ENCODE measurements around the gene CLEC4M.
"Not testable (repeated sequence)": the region's sequence is repeated elsewhere in the genome, so short reads cannot be mapped to it uniquely, and the experiment has no call there.

CLEC4M gene

GRCh38 chr19:7788178-7788932 is 25.3 kb downstream of the CLEC4M start:
- Histone ChIP-seq H3K27me3 (ENCODE audit: control insufficient read depth, insufficient read depth, low read length) (peaks cover 80% of the 10 kb centered on the region), H3K36me3 (ENCODE audit: control insufficient read depth, insufficient read depth, low read length) (no peaks in the 10 kb centered on the region), H3K27ac (ENCODE audit: low read depth, low read length) (no peak overlapping the region), H3K4me1 (ENCODE audit: control insufficient read depth, insufficient read depth, low read length) (peaks cover 8% of the 10 kb centered on the region; the same call in 1 of the 2 replicates), H3K4me3 (ENCODE audit: low read depth, low read length) (peak overlapping the region; percentile 71), H3K9ac (ENCODE audit: low read length) (no peak overlapping the region), H3K9me3 (ENCODE audit: control insufficient read depth, insufficient read depth, low read depth, low read length) (no peaks in the 10 kb centered on the region)

- H3K9ac ChIP-seq (ENCODE audit: low read length) = no peak overlapping the region
- peaks cover 7% of the 10 kb centered on the region; the same call in 1 of the 2 replicates for H3K4me1 ChIP-seq (ENCODE audit: control insufficient read depth, insufficient read depth, low read length)
- peak overlapping the region; percentile 71 for H3K4me3 ChIP-seq (ENCODE audit: low read depth, low read length)
- no peak overlapping the region for H3K27ac ChIP-seq (ENCODE audit: low read depth, low read length)
- peaks cover 75% of the 10 kb centered on the region for H3K27me3 ChIP-seq (ENCODE audit: control insufficient read depth, insufficient read depth, low read length)
- H3K36me3 ChIP-seq (ENCODE audit: control insufficient read depth, insufficient read depth, low read length) = no peaks in the 10 kb centered on the region
- H3K9me3 ChIP-seq (ENCODE audit: control insufficient read depth, insufficient read depth, low read depth, low read length) = no peaks in the 10 kb centered on the region
These were observed 25.9 kb downstream of the CLEC4M start for GRCh38 chr19:7788933-7789323.

DNA sequence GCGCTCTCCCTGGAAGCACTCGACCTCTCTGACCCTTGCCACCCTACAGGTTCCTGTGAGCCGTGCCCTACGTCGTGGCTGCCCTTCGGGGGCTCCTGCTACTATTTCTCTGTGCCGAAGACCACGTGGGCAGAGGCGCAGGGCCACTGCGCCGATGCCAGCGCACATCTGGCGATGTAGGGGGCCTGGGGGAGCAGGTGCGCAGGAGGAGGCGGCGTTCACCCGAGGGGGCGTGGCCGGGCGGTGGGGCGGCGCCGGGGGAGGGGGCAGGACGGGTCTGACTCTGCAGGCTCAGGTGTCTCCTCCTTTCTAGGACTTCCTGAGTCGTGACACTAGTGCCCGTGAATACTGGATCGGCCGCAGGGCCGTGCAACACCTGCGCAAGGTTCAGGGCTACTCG is 26.4 kb downstream of the CLEC4M start:
- Histone ChIP-seq H3K36me3 (ENCODE audit: control insufficient read depth, insufficient read depth, low read length) (no peaks in the 10 kb centered on the region), H3K4me3 (ENCODE audit: low read depth, low read length) (peak overlapping the region; percentile 71), H3K9ac (ENCODE audit: low read length) (no peak overlapping the region), H3K4me1 (ENCODE audit: control insufficient read depth, insufficient read depth, low read length) (peaks cover 3% of the 10 kb centered on the region; the same call in 1 of the 2 replicates), H3K27me3 (ENCODE audit: control insufficient read depth, insufficient read depth, low read length) (peaks cover 73% of the 10 kb centered on the region), H3K27ac (ENCODE audit: low read depth, low read length) (no peak overlapping the region), H3K9me3 (ENCODE audit: control insufficient read depth, insufficient read depth, low read depth, low read length) (0 out of 2 replicates have a peak, but pooled peaks cover 2% of the 10 kb centered on the region)

DNA sequence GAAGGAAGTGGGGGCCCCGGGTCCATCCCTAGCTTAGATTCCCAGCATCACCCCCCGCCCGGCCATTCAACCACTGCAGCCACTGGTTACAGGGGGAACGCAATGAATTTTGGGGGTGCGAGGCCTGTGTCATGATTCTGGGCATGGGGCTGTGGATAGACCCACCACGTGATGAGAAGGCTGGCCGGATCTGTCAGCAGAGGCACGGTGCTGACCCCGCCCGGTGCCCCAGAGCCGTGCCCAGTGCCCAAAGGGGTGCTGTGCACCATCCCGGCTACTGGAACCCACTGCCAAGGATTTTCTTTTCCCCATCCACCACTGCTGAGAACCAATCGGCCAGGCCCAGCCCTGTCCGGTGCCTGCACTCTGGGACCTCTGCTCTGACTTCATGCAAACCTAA is 27.4 kb downstream of the CLEC4M start:
- Histone ChIP-seq H3K4me3 (ENCODE audit: low read depth, low read length) (no peak overlapping the region), H3K4me1 (ENCODE audit: control insufficient read depth, insufficient read depth, low read length) (peaks cover 3% of the 10 kb centered on the region; the same call in 1 of the 2 replicates), H3K9me3 (ENCODE audit: control insufficient read depth, insufficient read depth, low read depth, low read length) (0 out of 2 replicates have a peak, but pooled peaks cover 2% of the 10 kb centered on the region), H3K27ac (ENCODE audit: low read depth, low read length) (no peak overlapping the region), H3K27me3 (ENCODE audit: control insufficient read depth, insufficient read depth, low read length) (peaks cover 65% of the 10 kb centered on the region), H3K9ac (ENCODE audit: low read length) (no peak overlapping the region), H3K36me3 (ENCODE audit: control insufficient read depth, insufficient read depth, low read length) (no peaks in the 10 kb centered on the region)

DNA sequence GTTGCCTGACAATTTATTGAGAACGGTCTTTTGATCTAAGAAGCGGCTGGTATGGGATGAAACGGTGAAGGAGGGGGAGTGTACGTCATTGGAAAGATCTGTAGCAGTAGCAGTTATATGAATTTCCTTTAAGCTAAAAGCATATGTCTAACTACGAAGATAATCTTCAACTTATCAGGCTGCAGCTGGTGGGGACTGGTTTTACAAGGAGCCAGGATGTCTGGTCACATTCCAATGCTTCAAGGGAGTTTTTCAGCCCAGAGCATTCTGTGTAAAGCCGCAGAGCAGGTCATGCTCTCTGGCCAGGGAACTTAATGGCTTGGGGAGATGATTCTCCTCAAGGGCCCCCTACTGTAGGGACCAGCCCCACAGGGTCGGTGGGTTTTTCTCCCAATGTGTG is 29.2 kb downstream of the CLEC4M start:
- H3K27ac ChIP-seq (ENCODE audit: low read depth, low read length) = no peak overlapping the region
- H3K27me3 ChIP-seq (ENCODE audit: control insufficient read depth, insufficient read depth, low read length) = peaks cover 48% of the 10 kb centered on the region
- no peak overlapping the region for H3K9ac ChIP-seq (ENCODE audit: low read length)
- H3K36me3 ChIP-seq (ENCODE audit: control insufficient read depth, insufficient read depth, low read length) = no peaks in the 10 kb centered on the region
- H3K4me1 ChIP-seq (ENCODE audit: control insufficient read depth, insufficient read depth, low read length) = peaks cover 3% of the 10 kb centered on the region; the same call in 1 of the 2 replicates
- no peak overlapping the region for H3K4me3 ChIP-seq (ENCODE audit: low read depth, low read length)
- 0 out of 2 replicates have a peak, but pooled peaks cover 2% of the 10 kb centered on the region for H3K9me3 ChIP-seq (ENCODE audit: control insufficient read depth, insufficient read depth, low read depth, low read length)

DNA sequence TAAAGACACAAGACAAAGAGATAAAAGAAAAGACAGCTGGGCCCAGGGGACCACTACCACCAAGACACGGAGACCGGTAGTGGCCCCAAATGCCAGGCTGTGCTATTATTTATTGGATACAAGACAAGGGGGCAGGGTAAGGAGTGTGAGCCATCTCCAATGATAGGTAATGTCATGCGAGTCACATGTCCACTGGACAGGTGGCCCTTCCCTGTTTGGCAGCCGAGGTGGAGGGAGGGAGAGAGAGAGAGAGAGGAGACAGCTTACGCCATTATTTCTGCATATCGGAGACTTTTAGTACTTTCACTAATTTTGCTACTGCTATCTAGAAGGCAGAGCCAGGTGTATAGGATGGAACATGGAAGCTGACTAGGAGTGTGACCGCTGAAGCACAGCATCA is 29.7 kb downstream of the CLEC4M start:
- H3K4me3 ChIP-seq (ENCODE audit: low read depth, low read length); H3K4me1 ChIP-seq (ENCODE audit: control insufficient read depth, insufficient read depth, low read length); H3K9ac ChIP-seq (ENCODE audit: low read length); H3K9me3 ChIP-seq (ENCODE audit: control insufficient read depth, insufficient read depth, low read depth, low read length); H3K36me3 ChIP-seq (ENCODE audit: control insufficient read depth, insufficient read depth, low read length); H3K27ac ChIP-seq (ENCODE audit: low read depth, low read length): not testable (repeated sequence)
- H3K27me3 ChIP-seq (ENCODE audit: control insufficient read depth, insufficient read depth, low read length) = peaks cover 44% of the 10 kb centered on the region

GRCh38 chr19:7793493-7793892 is 30.4 kb downstream of the CLEC4M start:
- H3K9me3 ChIP-seq (ENCODE audit: control insufficient read depth, insufficient read depth, low read depth, low read length) = 0 out of 2 replicates have a peak, but pooled peaks cover 2% of the 10 kb centered on the region
- peaks cover 36% of the 10 kb centered on the region for H3K27me3 ChIP-seq (ENCODE audit: control insufficient read depth, insufficient read depth, low read length)
- peaks cover 3% of the 10 kb centered on the region; the same call in 1 of the 2 replicates for H3K4me1 ChIP-seq (ENCODE audit: control insufficient read depth, insufficient read depth, low read length)
- no peak overlapping the region for H3K4me3 ChIP-seq (ENCODE audit: low read depth, low read length)
- no peaks in the 10 kb centered on the region for H3K36me3 ChIP-seq (ENCODE audit: control insufficient read depth, insufficient read depth, low read length)
- H3K27ac ChIP-seq (ENCODE audit: low read depth, low read length) = no peak overlapping the region
- no peak overlapping the region for H3K9ac ChIP-seq (ENCODE audit: low read length)

- Histone ChIP-seq H3K27me3 (ENCODE audit: control insufficient read depth, insufficient read depth, low read length) (peaks cover 22% of the 10 kb centered on the region), H3K27ac (ENCODE audit: low read depth, low read length) (no peak overlapping the region), H3K4me3 (ENCODE audit: low read depth, low read length) (no peak overlapping the region), H3K9me3 (ENCODE audit: control insufficient read depth, insufficient read depth, low read depth, low read length) (0 out of 2 replicates have a peak, but pooled peaks cover 2% of the 10 kb centered on the region), H3K4me1 (ENCODE audit: control insufficient read depth, insufficient read depth, low read length) (0 out of 2 replicates have a peak, but pooled peaks cover 3% of the 10 kb centered on the region), H3K36me3 (ENCODE audit: control insufficient read depth, insufficient read depth, low read length) (no peaks in the 10 kb centered on the region), H3K9ac (ENCODE audit: low read length) (no peak overlapping the region)
These were observed 32.6 kb downstream of the CLEC4M start for GRCh38 chr19:7795555-7796161.

- H3K9ac ChIP-seq (ENCODE audit: low read length) = no peak overlapping the region
- peaks cover 14% of the 10 kb centered on the region for H3K9me3 ChIP-seq (ENCODE audit: control insufficient read depth, insufficient read depth, low read depth, low read length)
- no peaks in the 10 kb centered on the region for H3K36me3 ChIP-seq (ENCODE audit: control insufficient read depth, insufficient read depth, low read length)
- H3K27ac ChIP-seq (ENCODE audit: low read depth, low read length) = no peak overlapping the region
- peaks cover 7% of the 10 kb centered on the region for H3K27me3 ChIP-seq (ENCODE audit: control insufficient read depth, insufficient read depth, low read length)
- H3K4me3 ChIP-seq (ENCODE audit: low read depth, low read length) = peak overlapping the region; percentile 55
- H3K4me1 ChIP-seq (ENCODE audit: control insufficient read depth, insufficient read depth, low read length) = 0 out of 2 replicates have a peak, but pooled peaks cover 3% of the 10 kb centered on the region
These were observed 36.8 kb downstream of the CLEC4M start for GRCh38 chr19:7799640-7800355.

GRCh38 chr19:7801020-7801570 is 38.1 kb downstream of the CLEC4M start:
- Histone ChIP-seq H3K4me3 (ENCODE audit: low read depth, low read length) (no peak overlapping the region), H3K27ac (ENCODE audit: low read depth, low read length) (no peak overlapping the region), H3K4me1 (ENCODE audit: control insufficient read depth, insufficient read depth, low read length) (0 out of 2 replicates have a peak, but pooled peaks cover 3% of the 10 kb centered on the region), H3K9me3 (ENCODE audit: control insufficient read depth, insufficient read depth, low read depth, low read length) (peaks cover 14% of the 10 kb centered on the region), H3K9ac (ENCODE audit: low read length) (no peak overlapping the region), H3K36me3 (ENCODE audit: control insufficient read depth, insufficient read depth, low read length) (no peaks in the 10 kb centered on the region), H3K27me3 (ENCODE audit: control insufficient read depth, insufficient read depth, low read length) (peaks cover 7% of the 10 kb centered on the region)
